ENCODE results near the gene MATCAP1.

The MATCAP1 gene

GRCh38 chr16:67155295-67156142 lies 28.2 kb downstream of the MATCAP1 start:
- DNase-seq, result peak; percentile 76

GRCh38 chr16:67154578-67155294 lies 29.0 kb downstream of the MATCAP1 start:
- DNase-seq, result no peak

DNA sequence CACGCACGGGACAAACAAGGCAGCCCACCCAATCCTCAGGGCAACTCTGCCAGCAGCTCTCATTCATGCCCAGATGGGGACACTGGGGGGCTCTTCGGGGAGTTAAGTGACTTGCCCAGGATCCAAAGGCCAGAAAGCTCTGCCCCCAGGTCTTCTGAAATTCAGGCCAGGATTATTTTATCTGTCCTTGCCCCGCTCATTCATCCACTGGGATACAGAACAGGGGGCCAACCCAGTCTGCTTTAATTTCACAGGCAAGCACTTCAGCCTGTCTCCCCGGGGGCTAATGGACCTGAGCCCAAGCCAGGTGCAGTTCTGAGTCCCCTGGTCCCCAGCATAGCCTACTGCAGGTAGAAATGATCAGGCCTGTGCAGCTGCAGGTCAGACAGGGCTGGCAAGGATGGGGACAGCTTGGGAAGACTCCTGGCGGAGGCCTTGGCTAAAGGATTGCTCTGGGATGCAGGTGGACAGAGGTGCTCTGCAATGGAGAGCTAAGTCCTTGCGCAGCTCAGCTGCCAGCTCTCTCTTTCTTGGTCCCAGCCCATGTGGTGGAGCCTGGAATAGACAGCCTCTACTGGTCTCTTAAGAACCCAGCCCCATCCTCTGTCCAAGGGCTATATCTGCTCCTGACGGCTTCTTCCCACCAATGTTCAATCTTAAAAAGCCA lies 32.2 kb downstream of the MATCAP1 start:
- DNase-seq, result no peak

GRCh38 chr16:67150833-67151396 lies 32.8 kb downstream of the MATCAP1 start, which contains the start of gene B3GNT9:
B3GNT9 (minus strand) TSS chr16:67150998; CDS start chr16:67150485, 513 bp downstream.
- peak; percentile 35 for DNase-seq

DNA sequence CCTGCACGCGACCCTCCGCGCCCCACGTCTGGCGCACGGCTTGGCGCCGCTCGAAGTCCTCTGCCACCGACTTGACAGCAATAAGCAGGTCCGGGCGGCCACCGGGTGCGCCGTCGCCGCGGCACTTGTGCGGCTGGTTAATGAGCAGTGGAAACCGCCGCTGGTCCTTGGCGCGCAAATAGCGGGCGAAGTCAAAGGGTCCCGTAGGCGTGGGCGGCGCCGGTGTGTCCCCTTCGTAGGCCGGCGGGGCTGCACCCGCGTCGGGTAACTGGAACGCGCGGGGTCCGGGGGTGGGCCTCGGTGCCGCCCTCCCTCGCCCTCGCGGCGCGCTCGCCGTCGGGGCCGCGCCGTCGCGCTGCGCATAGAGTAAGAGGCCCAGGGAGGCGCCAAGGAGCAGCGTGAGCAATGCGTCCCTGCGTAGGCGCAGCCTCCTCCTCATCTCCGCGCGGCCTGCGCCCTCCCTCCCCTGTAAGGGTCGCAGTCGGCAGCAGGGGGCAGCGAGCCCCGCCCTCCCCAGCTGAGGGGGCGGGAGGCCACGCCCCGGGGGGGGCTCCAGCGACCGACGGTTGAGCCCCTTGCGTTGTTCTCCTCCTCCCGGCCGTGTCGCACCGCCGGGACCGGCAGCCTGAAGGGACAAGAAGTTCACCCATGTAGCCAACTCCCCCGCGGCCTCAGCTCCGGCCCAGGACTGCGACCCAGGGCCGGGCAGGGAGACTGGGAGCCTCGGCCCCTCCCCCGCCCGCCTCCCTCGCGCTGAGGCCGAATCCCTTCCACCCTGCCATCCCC lies 33.5 kb downstream of the MATCAP1 start:
- peak; percentile 50 for DNase-seq

DNA sequence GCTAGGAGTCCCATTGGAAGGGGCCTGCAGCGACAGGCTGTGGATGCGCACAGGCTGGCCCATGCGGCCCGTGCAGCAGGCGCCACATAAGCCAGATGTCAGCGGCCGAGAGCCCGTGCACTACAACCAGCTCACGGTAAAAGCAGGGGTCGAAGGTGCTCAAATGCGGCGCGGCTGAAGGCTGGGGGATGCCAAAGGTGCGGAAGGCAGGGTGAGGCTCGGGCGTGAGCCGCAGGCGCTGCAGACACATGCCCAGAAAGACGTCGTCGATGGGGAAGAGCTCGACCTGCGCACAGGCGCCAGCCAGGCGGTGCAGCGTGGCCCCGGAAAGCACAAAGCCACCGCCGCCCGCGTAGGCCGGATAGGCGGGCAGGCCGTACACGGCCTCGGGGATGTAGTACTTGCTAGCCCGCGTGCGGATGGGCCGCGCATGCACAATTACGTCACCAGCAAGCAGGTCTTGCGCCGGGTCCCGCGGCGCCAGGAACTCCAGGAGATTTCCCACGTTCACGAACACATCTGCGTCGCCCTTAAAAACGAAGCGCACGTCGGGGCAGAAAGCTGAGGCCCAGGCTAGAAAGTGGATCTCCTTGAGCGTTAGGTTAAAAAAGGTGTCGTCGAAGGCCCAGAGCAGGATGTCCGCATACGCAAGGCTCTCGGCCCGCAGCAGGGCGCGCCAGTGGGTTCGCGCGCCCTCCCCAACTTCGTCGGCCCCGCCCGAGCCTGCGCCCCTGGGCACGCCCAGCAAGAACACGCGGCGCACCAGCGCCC lies 34.3 kb downstream of the MATCAP1 start:
- no peak for DNase-seq

DNA sequence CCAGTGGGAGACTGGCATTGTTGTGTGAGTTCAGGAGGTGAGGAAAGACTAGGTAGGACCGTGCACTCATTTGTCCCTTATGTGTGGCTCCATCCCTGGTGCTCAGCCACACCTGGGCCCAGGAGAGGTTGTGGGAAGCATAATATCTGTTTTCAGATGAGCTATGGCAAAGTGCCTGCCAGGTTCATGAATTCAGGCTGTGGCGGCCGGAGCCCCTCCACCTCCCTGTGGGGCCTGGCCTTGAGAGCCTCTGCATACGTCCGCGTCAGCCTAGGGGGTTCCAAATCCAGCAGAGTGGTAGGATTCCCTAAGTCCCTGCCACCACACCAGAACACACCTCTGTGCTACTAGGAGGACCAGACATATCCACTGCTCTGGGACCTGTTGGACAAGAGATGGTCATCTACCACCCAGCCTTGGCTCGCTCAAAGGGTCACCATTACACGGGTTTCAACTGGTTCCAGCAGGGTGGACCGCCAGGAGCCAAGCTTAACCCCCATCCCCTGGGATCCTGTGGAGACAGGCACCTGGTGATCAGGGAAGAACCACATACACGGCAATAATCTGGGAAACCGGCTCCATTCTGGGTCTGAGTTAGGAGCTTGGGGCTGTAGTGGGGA lies 35.0 kb downstream of the MATCAP1 start:
- DNase-seq, result no peak

GRCh38 chr16:67148221-67148620 lies 35.5 kb downstream of the MATCAP1 start:
- DNase-seq, result no peak

- no peak for DNase-seq
Observed at GRCh38 chr16:67147437-67148140, 36.2 kb downstream of the MATCAP1 start.

DNA sequence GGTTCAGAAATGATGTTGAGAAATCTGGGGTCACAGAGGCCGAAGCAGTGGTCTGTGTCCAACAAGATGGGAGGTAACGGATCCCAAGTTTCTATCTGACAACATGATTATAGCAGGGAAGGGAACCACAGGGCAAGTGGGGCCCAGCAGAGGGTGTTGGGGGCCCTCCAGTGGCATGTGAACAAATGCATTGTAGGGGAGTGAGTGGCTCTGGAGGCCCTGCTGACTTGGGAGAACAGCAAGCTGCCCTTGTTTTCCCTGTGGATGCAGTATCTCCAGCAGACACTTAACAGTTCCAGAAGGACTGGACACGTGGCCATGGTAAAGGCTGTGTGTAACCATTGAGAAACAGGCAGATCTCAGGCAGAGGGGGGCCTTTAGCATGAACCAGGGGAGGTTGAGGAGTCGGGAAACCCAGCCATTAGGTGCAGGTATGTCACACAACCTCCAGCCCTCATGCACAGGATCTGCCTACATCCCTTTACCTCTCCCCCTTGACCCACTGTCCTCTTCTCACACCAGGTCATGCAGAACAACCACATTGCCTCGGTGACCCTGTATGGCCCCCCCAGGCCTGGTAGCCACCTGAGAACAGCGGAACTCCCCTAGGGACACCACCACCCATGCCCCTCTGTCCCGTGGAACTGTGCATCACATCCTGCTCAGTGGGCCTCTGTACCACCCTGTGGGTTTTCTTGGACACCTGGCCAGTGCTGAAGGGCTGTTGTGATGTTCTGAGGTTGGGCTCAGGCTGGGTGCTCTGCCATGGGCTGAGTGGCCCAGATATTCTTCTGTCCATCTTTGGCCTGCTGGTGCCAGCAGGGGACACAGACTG lies 37.0 kb downstream of the MATCAP1 start:
- DNase-seq, result no peak

DNA sequence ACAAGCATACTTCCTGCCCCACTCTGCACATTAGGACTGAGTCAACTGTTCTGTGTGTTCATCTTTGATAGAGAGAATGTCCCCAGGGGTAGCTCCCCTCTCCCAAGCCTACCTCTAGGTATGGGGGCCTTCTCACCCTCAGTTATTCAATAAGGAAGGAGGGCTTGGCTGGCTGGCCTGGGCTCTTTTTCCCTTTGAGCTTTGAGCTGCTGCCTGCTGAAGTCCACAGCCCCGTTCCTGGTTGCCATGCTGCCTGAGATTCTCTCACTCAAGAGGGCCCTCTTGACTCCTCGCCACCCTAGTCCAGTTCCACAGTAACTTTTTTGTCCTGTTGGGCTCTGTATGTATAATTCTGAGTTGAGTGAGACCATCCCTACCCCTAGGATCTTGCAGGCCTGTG lies 38.0 kb downstream of the MATCAP1 start:
- DNase-seq, result no peak

GRCh38 chr16:67144943-67145342 lies 38.8 kb downstream of the MATCAP1 start:
- DNase-seq, result no peak

DNA sequence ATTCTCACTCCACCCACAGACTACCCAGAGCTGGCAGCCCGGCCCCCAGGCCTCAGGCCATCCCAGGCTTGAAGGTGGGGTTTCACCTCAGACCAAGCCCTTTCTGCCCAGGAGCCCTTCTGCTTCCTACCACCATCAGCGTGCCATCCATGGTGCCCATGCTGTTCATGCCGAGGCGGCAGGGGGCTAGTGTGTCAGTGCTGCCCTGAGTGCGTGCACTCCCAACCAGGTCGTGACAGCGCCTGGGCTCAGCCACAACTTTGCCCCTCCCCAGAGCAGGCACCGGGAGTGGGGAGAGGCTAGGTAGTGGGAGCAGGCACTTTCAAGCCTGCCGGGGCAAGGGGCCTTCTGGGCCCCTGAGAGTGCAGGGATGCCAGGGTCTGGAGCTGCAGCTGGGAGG lies 41.4 kb downstream of the MATCAP1 start:
- DNase-seq, result no peak

DNA sequence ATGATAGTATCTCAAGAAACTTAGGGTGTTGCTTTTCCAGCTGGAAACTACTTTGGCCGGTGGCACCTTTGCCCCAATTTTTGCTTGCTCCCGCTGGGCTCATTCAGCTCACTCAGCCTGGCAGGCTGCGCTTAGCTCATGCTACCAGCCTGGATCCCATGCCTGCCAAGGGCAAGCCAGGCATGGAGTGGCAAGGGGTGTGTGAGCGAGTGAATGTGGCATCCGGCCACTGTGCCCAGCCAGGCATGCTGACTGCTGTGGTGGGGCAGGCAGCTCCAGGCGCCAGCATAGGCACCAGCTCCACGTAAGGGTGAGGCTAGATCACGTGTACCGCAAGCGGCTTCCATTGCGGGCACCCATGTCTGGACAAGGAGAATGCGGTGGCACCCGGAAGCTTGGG lies 42.4 kb downstream of the MATCAP1 start:
- DNase-seq, result no peak

DNA sequence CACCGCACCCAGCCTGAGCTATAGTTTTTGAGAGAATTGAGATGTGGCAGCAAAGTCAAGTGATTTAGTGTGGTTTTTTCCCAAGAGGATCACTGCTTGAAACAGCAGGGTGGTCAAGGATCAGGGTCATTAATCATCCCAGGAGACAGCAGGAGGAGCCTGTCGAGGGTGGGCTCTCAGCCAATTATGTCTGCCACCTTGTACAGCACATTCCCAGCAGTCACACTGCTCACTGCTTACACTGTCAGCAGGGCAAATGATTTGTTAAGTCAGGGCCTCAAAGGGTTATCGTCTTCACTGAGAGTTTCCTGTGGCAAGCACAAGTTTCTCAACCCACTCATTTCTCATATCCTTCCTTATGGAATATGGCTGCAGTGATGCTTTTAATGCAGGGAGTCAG lies 46.2 kb downstream of the MATCAP1 start:
- no peak for DNase-seq

GRCh38 chr16:67129422-67129821 lies 54.3 kb downstream of the MATCAP1 start:
- no peak for DNase-seq

- DNase-seq, result no peak
Observed at GRCh38 chr16:67128887-67129286, 54.9 kb downstream of the MATCAP1 start.

DNA sequence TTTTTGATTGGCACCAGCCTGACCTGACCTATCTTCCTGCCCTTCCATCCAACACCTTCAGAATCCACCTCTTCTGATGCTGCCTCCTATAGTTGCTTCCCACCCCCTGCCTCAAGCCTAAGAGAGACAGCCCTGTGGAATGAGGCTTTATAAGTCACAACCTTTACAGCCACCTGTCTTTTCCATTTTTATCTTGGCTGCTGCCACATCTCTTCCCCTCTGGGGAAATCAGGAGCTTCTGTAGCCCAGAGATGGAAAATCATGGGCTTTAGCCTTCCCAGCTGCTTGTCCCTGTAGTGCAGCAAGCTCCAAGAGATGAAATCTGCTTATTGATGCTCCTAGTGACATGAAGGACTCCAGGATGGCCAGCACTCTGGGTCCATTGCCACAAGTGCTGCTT lies 55.3 kb downstream of the MATCAP1 start:
- DNase-seq, result no peak
